ENCODE measurements around the gene TP53RK.
"Not testable (repeated sequence)": the region's sequence is repeated elsewhere in the genome, so short reads cannot be mapped to it uniquely, and the experiment has no call there.

TP53RK gene

GRCh38 chr20:46682063-46682821 lies 7.0 kb downstream of the TP53RK start:
- no peak for DNase-seq

GRCh38 chr20:46681032-46681854 lies 8.0 kb downstream of the TP53RK start:
- peak; percentile 43 for DNase-seq

- no peak for DNase-seq
Observed at GRCh38 chr20:46680684-46681031, 8.6 kb downstream of the TP53RK start.

GRCh38 chr20:46678516-46678915 lies 10.7 kb downstream of the TP53RK start:
- DNase-seq, result no peak

GRCh38 chr20:46677608-46678007 lies 11.6 kb downstream of the TP53RK start:
- DNase-seq, result no peak

- DNase-seq, result not testable (repeated sequence)
Observed at GRCh38 chr20:46676649-46677316, 12.5 kb downstream of the TP53RK start.

GRCh38 chr20:46674253-46675083 lies 14.8 kb downstream of the TP53RK start:
- no peak for DNase-seq

- no peak for DNase-seq
Observed at GRCh38 chr20:46673394-46674252, 15.6 kb downstream of the TP53RK start.

GRCh38 chr20:46672543-46673148 lies 16.6 kb downstream of the TP53RK start:
- no peak for DNase-seq

- no peak for DNase-seq
Observed at GRCh38 chr20:46671866-46672542, 17.2 kb downstream of the TP53RK start.

GRCh38 chr20:46670585-46671584 lies 18.4 kb downstream of the TP53RK start:
- DNase-seq, result no peak

GRCh38 chr20:46670228-46670584 lies 19.0 kb downstream of the TP53RK start:
- no peak for DNase-seq

GRCh38 chr20:46666818-46667515 lies 22.3 kb downstream of the TP53RK start:
- DNase-seq, result no peak

GRCh38 chr20:46666306-46666705 lies 22.9 kb downstream of the TP53RK start:
- no peak for DNase-seq

- DNase-seq, result no peak
Observed at GRCh38 chr20:46665602-46666001, 23.6 kb downstream of the TP53RK start.

- no peak for DNase-seq
Observed at GRCh38 chr20:46663531-46663930, 25.7 kb downstream of the TP53RK start.

GRCh38 chr20:46661659-46662058 lies 27.6 kb downstream of the TP53RK start:
- DNase-seq, result no peak

- DNase-seq, result no peak
Observed at GRCh38 chr20:46660487-46660886, 28.8 kb downstream of the TP53RK start.

GRCh38 chr20:46657618-46658017 lies 31.6 kb downstream of the TP53RK start:
- no peak for DNase-seq

Measured in NCI-H748 treated with DMSO at 0.1 percent for 48 hours (cell line).